GM12872 (cell line): ENCODE data around the gene ZXDC.

ENCODE experiments used
- CTCF ChIP-seq: IDR thresholded peaks from 3 replicates; pipeline ENCODE4 v1.5.1; 2011; ENCODE audit warnings: low read depth, mild to moderate bottlenecking, low read length, moderate library complexity; ENCODE audit not compliant: insufficient read depth

The ZXDC gene

GRCh38 chr3:126415661-126416591 lies 59.8 kb downstream of the ZXDC start:
- TF ChIP-seq CTCF, result no peak

- no peak for TF ChIP-seq CTCF
Measured at GRCh38 chr3:126414961-126415660, 60.6 kb downstream of the ZXDC start.

- no peak for TF ChIP-seq CTCF
Measured at GRCh38 chr3:126414406-126414805, 61.3 kb downstream of the ZXDC start.

- no peak for TF ChIP-seq CTCF
Measured at GRCh38 chr3:126413693-126414080, 62.0 kb downstream of the ZXDC start.

- TF ChIP-seq CTCF, result no peak
Measured at GRCh38 chr3:126412841-126413692, 62.6 kb downstream of the ZXDC start.

- no peak for TF ChIP-seq CTCF
Measured at GRCh38 chr3:126408099-126408498, 67.6 kb downstream of the ZXDC start.

- no peak for TF ChIP-seq CTCF
Measured at GRCh38 chr3:126407412-126408044, 68.2 kb downstream of the ZXDC start.
